GM21367 (cell line): ENCODE data around the gene ITGB4.

ENCODE experiments used
- ATAC-seq: cut with Tn5 transposase; IDR thresholded peaks from one replicate; pipeline ENCODE4 v1.9.1; 2021; ENCODE audit not compliant: unreplicated experiment

Gene ITGB4

DNA sequence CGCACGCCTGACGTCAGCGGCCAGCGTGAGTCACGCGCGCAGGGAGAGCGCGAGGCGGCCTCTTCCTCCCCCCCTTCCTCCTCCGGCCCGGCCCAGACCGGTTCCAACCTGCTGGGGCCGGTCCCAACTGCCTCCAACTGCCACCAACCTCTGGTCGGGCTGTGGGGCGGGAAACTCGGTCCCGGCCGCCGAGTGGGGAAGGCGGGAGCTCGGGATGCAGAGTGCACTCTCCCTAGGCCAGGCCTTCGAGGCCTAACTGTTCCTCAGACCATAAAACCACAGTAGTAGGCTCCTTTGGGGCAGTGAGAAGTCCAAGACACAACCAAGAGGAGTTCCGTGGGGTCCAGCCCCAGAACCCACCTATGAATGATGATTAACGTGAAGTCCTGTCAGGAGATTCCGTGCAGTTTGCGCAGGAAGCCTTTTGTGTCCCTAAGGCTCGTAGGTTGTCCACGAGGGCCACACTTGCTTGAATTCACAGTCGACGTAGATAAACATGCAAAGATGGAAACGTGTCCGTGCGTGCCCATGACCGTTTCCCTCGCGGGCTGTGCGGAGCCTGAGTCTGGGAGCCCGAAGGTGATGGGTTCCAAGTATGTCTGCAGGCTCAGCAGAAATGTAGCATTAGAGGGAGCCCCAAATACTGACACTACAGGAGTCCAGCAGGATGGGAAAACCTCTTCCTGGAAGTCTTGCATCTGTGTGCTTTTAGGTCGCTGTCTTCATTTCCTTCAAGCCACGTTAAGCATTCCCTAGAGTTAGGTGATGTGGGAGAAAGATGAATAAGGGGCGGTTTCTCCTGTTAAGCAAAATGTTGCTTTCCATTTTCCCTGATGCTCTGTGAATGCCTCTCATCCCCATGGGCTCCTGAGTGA, 64.0 kb downstream of the ITGB4 start:
- ATAC-seq: peak; percentile 47

DNA sequence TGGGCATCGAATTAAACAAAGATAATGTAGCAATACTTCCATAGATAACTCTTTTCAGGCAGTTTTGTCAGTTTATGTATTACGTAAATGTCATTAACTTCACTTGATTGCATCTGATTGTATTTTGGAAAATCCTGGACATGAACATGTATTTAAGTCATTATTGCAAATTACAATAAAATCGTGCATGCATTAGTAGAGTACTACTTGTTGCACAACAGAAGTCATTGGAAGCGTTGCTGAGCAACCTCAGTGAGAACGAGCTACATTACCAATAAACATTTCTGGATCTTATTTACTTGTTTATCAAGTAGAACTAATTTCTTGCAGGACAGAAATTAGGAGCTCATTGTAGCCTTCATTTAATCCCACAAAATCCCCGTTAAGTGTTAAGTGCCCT, 70.0 kb downstream of the ITGB4 start:
- no peak for ATAC-seq

DNA sequence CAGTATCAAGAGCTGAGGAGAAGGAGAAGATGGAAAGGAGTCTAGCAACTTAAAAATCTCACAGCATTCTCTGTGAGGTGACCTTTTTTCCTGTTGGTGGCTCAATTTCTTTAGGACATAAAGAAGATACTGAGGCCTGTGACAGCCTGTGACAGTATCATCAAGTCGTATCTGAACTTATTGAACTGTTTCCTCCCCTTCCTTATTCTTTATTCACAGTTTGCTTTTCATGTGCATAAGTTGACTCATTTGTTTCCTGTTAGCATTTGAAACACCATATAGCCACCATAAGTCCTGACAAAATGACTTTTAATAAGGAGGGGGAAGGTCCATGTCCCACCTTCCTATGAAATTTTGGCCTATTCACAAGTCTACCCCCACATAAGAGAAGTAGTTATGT, 72.2 kb downstream of the ITGB4 start:
- no peak for ATAC-seq

DNA sequence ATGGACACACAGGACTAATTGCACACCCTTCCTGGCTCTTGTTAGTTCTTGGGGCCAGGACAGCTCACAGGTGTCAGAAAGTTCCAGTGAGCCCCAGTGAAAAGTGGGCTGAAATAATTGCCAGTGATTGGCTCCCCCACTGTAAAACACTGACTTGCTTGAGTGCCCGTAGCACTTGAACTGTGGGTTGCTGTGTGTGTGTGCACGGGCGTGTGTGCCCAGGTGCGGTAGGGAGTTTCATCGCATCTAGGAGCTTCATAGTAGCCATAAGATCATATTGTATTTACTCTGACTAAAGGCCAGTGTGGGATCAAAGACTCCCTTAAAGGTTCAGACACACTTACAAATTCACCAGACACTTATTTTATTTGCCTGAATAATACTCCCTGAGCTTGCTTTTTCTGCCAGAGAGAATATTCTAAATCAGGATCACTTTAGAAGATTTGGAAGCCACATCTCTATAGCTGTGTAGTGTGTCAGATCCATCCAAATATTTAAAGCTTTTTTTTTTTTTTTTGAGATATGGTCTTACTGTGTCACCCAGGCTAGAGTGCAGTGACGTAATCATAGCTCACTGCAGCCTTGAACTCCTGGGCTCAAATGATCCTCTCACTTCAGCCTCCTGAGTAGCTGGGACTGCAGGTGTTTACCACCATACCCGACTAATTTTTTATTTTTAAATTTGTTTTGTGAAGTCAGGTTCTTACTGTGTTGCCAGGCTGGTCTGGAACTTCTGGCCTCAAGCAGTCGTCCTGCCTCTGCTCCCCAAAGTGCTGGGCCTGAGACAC, 74.8 kb downstream of the ITGB4 start:
- no peak for ATAC-seq

DNA sequence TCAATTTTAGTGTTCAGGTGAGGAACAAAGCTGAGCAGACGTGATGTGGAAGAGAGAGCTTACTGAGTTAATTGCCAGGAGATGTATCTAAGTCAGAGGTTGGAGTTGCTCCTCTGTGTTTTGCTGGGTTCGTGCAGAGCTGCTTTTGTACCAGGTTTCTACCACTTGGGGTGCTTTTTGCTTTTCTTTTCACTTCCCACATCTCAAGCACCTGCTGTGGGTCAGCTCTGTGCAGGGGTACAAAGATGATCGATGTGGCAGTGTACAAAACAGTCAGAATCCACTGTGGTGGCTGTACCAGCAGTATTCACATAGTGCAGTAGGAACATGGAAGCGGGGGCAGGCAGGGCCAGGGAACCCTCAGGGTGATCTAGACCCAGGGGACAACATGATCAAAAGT, 78.1 kb downstream of the ITGB4 start:
- no peak for ATAC-seq

DNA sequence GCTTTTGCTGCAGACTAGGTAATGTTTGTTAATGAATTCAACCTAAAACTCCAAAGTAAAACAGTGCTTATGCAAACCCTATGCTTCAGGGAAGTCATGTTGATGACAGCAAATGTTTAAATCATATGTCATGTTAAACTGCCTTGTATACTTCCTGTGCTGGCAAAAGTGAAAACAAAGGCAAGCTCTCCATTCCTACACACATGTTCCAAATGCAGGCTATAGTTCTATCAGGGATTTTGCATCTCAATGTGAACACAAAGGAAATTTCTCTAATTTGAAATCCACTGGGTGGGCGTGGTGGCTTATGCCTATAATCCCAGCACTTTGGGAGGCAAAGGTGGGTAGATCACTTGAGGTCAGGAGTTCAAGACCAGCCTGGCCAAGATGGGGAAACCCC, 82.6 kb downstream of the ITGB4 start:
- ATAC-seq: no peak

DNA sequence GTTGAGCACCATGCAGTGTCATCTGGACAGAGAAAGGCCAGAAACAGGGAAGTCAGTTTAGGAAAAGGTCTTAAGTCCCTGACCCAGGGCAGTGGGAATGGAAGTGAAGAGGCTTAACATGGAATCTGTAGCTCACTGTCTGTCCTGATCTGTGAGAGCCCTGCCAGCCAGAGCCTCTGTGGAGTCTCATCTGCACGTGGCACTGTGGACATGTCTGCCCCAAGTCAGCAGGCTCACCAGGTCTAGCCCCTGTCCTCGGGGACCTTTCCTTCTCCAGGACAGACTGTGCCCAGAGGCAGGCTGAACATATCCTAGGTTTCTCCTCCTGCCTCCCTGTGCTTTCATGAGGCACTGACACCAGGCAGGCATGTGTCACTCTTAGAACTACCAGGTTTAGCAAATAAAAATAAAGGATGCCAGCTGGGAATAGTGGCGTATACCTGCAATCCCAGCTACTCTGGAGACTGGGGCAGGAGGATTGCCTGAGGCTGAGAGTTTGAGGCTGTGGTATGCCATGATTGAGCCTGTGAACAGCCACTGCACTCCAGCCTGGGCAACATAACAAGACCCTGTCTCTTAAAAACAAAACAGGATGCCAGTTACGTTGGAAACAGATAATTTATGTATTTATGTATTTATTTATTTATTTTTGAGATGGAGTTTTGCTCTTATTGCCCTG, 85.7 kb downstream of the ITGB4 start:
- ATAC-seq: no peak
